Neural progenitor cell (in vitro differentiated cells): ENCODE data around the gene UBE2G2.

Experiments used
- EZH2phosphoT487 ChIP-seq: fragments of 200-600 bp; sonication (generic); IDR thresholded peaks from 2 replicates; pipeline ENCODE4 v1.6.1; 2017; ENCODE audit warnings: antibody characterized with exemption
- TF ChIP-seq, protein P1 (sequence below): fragments of 200-600 bp; sonication (generic); IDR thresholded peaks from 2 replicates; pipeline ENCODE4 v1.5.1; 2017; ENCODE audit warnings: antibody characterized with exemption, mild to moderate bottlenecking

DNA sequence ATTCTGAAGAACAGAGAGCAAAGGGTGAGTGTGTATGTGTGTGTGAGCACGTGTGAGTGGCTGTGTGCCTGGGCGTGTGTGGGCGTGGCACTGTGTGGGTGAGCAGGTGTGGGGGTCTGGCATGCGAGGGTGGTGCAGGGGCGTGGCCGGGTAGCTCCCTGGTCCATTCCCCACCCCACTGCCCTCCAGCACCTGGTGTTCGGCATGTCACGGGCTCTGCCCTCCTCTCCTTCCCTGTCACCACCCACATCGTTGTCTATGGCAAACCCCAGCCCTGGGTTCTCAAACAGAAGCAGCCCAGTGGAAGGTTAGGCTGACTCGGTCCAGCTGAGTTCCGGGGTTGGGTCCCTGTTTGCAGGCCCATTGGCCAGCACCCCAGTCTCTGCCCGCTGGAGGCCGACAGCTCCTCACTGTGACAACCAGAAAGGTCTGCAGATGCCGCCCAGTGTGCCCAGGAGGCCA is 39.8 kb downstream of the UBE2G2 start:
- TF ChIP-seq, protein P1, sequence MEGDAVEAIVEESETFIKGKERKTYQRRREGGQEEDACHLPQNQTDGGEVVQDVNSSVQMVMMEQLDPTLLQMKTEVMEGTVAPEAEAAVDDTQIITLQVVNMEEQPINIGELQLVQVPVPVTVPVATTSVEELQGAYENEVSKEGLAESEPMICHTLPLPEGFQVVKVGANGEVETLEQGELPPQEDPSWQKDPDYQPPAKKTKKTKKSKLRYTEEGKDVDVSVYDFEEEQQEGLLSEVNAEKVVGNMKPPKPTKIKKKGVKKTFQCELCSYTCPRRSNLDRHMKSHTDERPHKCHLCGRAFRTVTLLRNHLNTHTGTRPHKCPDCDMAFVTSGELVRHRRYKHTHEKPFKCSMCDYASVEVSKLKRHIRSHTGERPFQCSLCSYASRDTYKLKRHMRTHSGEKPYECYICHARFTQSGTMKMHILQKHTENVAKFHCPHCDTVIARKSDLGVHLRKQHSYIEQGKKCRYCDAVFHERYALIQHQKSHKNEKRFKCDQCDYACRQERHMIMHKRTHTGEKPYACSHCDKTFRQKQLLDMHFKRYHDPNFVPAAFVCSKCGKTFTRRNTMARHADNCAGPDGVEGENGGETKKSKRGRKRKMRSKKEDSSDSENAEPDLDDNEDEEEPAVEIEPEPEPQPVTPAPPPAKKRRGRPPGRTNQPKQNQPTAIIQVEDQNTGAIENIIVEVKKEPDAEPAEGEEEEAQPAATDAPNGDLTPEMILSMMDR, result no peak
- TF ChIP-seq EZH2phosphoT487, result no peak
